LNCaP clone FGC (cell line): ENCODE data around the gene WFS1.

ENCODE experiments used
- DNase-seq: peaks from one replicate; pipeline ENCODE4 v3.0.0-alpha.2; 2011; ENCODE audit warnings: low read depth
- H3K4me3 ChIP-seq: 2 replicates; pipeline ENCODE4 v1.5.1; 2011; ENCODE audit warnings: mild to moderate bottlenecking, low read depth, low read length, control low read depth
- TF ChIP-seq, protein P1 (sequence below): IDR thresholded peaks from 2 replicates; pipeline ENCODE4 v1.5.1; 2012; ENCODE audit warnings: mild to moderate bottlenecking; ENCODE audit not compliant: control insufficient read depth, insufficient read depth; ENCODE audit errors: extremely low read depth

Gene WFS1

DNA sequence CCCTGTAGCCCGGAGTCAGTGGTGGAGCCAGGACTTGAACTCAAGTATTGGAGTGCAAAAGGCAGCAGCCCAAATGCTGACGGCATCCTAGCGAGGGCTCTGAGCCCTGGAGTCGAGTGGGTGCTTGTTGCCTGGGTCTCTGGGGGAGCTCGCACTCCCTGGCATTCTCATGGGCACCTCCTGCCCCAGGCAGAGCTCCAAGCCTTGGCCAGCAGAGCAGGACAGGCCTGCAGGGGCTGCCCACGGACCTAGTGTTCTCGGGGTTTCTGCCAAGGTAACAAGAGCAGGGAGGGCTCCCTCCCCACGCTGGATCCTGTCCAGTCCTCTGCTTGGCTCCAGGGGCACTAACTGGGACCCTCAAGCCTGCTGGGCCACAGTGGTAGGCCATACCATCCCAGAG, 17.6 kb upstream of the WFS1 start:
- TF ChIP-seq, protein P1, sequence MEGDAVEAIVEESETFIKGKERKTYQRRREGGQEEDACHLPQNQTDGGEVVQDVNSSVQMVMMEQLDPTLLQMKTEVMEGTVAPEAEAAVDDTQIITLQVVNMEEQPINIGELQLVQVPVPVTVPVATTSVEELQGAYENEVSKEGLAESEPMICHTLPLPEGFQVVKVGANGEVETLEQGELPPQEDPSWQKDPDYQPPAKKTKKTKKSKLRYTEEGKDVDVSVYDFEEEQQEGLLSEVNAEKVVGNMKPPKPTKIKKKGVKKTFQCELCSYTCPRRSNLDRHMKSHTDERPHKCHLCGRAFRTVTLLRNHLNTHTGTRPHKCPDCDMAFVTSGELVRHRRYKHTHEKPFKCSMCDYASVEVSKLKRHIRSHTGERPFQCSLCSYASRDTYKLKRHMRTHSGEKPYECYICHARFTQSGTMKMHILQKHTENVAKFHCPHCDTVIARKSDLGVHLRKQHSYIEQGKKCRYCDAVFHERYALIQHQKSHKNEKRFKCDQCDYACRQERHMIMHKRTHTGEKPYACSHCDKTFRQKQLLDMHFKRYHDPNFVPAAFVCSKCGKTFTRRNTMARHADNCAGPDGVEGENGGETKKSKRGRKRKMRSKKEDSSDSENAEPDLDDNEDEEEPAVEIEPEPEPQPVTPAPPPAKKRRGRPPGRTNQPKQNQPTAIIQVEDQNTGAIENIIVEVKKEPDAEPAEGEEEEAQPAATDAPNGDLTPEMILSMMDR, result no peak
- no peak overlapping the region for H3K4me3 ChIP-seq
- DNase-seq, result no peak

DNA sequence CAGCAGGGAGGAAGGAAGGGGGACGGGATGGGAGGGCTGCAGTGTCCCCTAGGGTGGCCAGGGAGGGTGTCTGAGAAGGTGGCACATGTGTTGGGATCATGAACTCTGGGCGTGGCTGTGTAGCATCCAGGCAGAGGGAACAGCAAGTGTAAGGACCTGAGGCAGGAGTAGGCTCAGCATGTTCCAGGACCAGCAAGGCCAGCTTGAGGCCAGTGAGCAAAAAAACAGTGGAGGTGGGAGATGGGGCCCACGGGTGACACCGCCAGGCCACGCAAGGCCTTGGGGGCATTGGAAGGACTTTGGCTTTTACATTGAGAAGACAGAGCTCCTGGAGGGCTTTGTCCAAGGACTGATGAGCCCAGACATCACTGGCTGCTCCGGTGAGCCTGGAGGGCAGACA, 16.5 kb upstream of the WFS1 start:
- TF ChIP-seq, protein P1, result no peak
- DNase-seq, result no peak
- H3K4me3 ChIP-seq, result no peak overlapping the region

DNA sequence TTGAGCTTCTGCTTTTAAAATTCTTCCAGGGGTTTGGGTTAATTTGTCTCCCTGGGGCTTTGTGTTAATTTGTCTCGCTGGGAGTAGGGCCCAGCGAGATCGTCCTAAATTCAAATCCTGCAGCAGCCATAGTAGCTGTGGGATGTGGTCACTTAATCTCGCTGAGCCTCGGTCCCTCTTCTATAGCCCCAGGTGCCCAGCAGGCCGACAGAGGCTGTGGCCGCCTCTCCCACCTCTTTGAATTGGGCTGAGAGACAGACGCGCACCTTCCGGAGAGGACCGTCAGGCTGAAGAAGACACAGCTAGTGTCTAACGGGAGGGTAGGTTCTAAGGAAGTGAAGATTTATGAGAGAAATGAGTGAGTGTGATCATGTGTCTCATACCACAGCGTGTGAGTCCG, 15.7 kb upstream of the WFS1 start:
- DNase-seq, result no peak
- TF ChIP-seq, protein P1, result no peak
- no peak overlapping the region for H3K4me3 ChIP-seq

DNA sequence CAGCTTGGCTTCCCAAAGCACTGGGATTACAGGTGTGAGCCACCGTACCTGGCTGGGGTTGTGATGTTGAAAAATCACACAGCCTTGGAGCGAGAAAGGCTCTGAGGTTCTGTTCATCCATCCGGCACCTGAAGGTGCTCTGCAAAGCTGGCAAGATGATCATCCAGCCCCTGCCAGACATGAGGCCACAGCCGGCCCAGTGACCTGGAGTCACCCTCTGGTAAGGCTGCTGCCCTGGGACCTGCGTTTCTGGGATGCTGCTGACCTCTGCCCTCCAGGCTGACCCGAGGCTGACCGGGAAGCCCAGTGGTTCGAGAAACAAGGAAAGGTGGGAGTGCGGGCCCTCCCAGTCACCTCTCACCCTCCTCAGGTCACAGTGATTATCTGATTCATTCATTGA, 13.5 kb upstream of the WFS1 start:
- no peak for DNase-seq
- TF ChIP-seq, protein P1, result no peak

DNA sequence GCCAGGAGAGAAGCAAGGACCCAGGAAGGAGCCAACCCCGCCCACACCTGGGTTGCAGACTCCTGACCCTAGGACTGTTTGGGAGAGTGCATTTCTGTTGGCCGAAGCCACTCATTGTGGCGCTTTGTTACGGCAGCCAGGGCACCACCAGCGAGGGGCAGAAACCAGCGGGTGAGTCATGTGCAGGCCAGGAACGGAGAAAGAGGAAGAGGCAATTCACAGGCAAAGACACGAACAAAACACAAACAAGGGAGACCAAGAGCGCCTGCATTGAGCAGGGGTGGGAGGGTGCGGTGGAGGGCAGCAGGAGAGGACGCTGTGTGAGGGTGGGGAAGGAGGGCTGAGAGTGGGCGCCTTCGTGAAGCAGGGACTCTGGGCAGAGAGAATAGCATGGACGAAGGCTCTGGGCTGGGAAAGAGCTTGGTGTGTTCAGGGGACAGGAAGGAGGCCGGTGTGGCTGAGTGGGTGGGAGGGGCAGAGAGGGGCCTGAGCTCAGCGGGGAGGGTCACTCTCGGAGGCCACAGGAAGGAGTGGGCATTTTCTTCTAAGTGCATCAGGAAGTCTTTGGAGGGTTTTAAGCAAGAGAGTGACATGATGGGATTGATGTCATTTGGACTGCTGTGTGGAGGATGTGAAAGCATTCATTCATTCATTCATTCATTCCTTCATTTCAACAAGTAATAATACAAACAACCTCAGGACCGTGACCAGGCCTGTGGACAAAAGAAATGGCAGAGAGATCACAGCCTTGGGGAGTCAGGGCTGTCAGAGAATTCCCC, 12.2 kb upstream of the WFS1 start:
- no peak for DNase-seq
- H3K4me3 ChIP-seq, result no peak overlapping the region
- TF ChIP-seq, protein P1, result no peak

More for the DNA sequence above, 13.5 kb upstream of the WFS1 start:
- H3K4me3 ChIP-seq, result no peak overlapping the region

DNA sequence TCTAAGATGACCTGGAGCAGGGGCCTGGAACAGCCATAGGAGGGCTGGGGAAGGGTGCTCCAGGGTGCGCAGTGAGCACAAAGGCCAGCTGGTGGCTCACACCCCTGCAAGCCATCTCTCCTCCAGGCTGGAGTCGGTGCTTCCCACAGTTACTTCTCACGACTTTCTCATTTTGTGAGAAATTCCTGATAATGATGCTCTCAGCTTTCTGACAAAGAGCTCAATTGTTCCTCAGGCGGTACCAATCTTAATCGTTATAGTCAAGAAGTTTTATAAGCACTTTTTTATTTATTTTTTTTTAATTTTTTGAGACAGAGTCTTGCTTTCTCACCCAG, 11.7 kb upstream of the WFS1 start:
- no peak for DNase-seq
- TF ChIP-seq, protein P1, result no peak
- no peak overlapping the region for H3K4me3 ChIP-seq

DNA sequence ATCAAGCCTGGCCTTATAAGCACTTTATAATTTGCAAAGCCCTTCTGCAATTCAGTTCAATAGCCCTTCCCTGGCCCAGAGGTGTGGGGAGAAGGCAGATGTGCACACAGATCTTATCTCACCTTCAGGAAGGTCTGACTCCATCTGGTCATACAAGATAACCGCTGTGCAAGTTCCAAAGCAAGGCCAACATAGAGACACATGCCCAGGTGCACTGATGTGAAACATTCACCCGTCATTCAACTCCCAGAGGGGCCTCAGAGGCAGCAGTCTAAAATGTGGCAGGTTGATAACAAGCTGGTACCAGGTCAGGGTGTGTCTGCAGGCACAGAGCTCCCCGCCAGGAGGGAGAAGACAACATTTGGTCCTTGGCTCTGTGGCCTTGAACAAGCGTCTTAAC, 10.9 kb upstream of the WFS1 start:
- no peak for DNase-seq
- no peak overlapping the region for H3K4me3 ChIP-seq
- TF ChIP-seq, protein P1, result no peak
